ENCODE measurements around the gene HIVEP3. TPM values are rescaled to one million over a fixed set of nuclear protein-coding genes. Genes with fewer than 3 reads are reported as not detected.

The HIVEP3 gene
- total RNA-seq, 6 experiments from 2014 or later: 1.4 to 3.9 (median 2.2) TPM

GRCh38 chr1:41860214-41860613, 58.5 kb downstream of the HIVEP3 start:
- 75% methylated on average over 1 of the region's 1 CpG for WGBS (ENCODE audit: insufficient coverage, low coverage, low lambda C conversion rate, missing lambda C conversion rate)

GRCh38 chr1:41859686-41860085, 59.0 kb downstream of the HIVEP3 start:
- H3K4me3 ChIP-seq: no peak overlapping the region
- ATAC-seq (no peak), DNase-seq (no peak)
- 65% methylated on average over 4 of the region's 4 CpGs for WGBS (ENCODE audit: insufficient coverage, low coverage, low lambda C conversion rate, missing lambda C conversion rate)
- H3K27ac ChIP-seq: no peak overlapping the region
- TF ChIP-seq POLR2A (IDR thresholded peaks at IDR 0.05): no peak
- TF ChIP-seq CTCF (IDR thresholded peaks at IDR 0.05): no peak
- no peaks in the 10 kb centered on the region for H3K4me1 ChIP-seq
- no peaks in the 10 kb centered on the region for H3K36me3 ChIP-seq
- intact Hi-C loops (cut with DNase I): no loop called here
- H3K27me3 ChIP-seq: no peaks in the 10 kb centered on the region
- H3K9me3 ChIP-seq: no peaks in the 10 kb centered on the region

More at GRCh38 chr1:41860214-41860613, 58.5 kb downstream of the HIVEP3 start:
- intact Hi-C loops (cut with DNase I): no loop called here
- H3K36me3 ChIP-seq: no peaks in the 10 kb centered on the region
- no peaks in the 10 kb centered on the region for H3K9me3 ChIP-seq
- no peak overlapping the region for H3K4me3 ChIP-seq
- DNase-seq: no peak
- TF ChIP-seq CTCF (IDR thresholded peaks at IDR 0.05) (no peak), POLR2A (IDR thresholded peaks at IDR 0.05) (no peak)
- no peaks in the 10 kb centered on the region for H3K4me1 ChIP-seq
- H3K27me3 ChIP-seq: no peaks in the 10 kb centered on the region
- no peak overlapping the region for H3K27ac ChIP-seq
- ATAC-seq: no peak

GRCh38 chr1:41856944-41857285, 61.8 kb downstream of the HIVEP3 start:
- ATAC-seq (no peak), DNase-seq (no peak)
- no peak for TF ChIP-seq POLR2A (IDR thresholded peaks at IDR 0.05)
- no peak for TF ChIP-seq CTCF (IDR thresholded peaks at IDR 0.05)
- Histone ChIP-seq H3K36me3 (no peaks in the 10 kb centered on the region), H3K27ac (no peak overlapping the region), H3K9me3 (no peaks in the 10 kb centered on the region), H3K4me3 (no peak overlapping the region), H3K4me1 (no peaks in the 10 kb centered on the region), H3K27me3 (no peaks in the 10 kb centered on the region)
- 77% methylated on average over 1 of the region's 2 CpGs for WGBS (ENCODE audit: insufficient coverage, low coverage, low lambda C conversion rate, missing lambda C conversion rate)
- intact Hi-C loops (cut with DNase I): no loop called here

- no peaks in the 10 kb centered on the region for H3K4me1 ChIP-seq
- no peak for DNase-seq
- no peaks in the 10 kb centered on the region for H3K36me3 ChIP-seq
- no peak overlapping the region for H3K4me3 ChIP-seq
- intact Hi-C loops (cut with DNase I): no loop called here
- no peak for ATAC-seq
- H3K27ac ChIP-seq: no peak overlapping the region
- no peak for TF ChIP-seq CTCF (IDR thresholded peaks at IDR 0.05)
- no peak for TF ChIP-seq POLR2A (IDR thresholded peaks at IDR 0.05)
- no CpG with 5 or more reads among the region's 13 CpGs for WGBS (ENCODE audit: insufficient coverage, low coverage, low lambda C conversion rate, missing lambda C conversion rate)
- H3K9me3 ChIP-seq: no peaks in the 10 kb centered on the region
- H3K27me3 ChIP-seq: no peaks in the 10 kb centered on the region
Measured at GRCh38 chr1:41856151-41856943, 62.4 kb downstream of the HIVEP3 start.

All from right lobe of liver (tissue), 6 donors.